Cardiac muscle cell (in vitro differentiated cells and primary cell): ENCODE results near the gene KAZN. TPM values are rescaled to one million over a fixed set of nuclear protein-coding genes. Genes with fewer than 3 reads are reported as not detected.

Experiments
- DNase-seq, 2 donors: peaks; one replicate each; pipeline versions ENCODE4 v3.0.0 to v3.0.0-alpha.2; 2010 to 2017; ENCODE audit warnings: low read depth in 1 of 2, low spot score in 1 of 2
- H3K27ac ChIP-seq: fragments of 200-600 bp; sonication (generic); 2 replicates; pipeline ENCODE4 v1.5.1; 2016
- H3K27me3 ChIP-seq: fragments of 200-600 bp; sonication (generic); 2 replicates; pipeline ENCODE4 v1.6.0; 2016; ENCODE audit warnings: control low read depth
- H3K36me3 ChIP-seq: fragments of 200-600 bp; sonication (generic); 2 replicates; pipeline ENCODE4 v1.5.1; 2016; ENCODE audit warnings: control low read depth
- H3K4me1 ChIP-seq: fragments of 200-600 bp; sonication (generic); 2 replicates; pipeline ENCODE4 v1.8.1; 2017; ENCODE audit warnings: low read depth, mild to moderate bottlenecking, mixed run types
- H3K4me3 ChIP-seq: fragments of 200-600 bp; sonication (generic); 2 replicates; pipeline ENCODE4 v1.5.1; 2016; ENCODE audit warnings: mild to moderate bottlenecking
- H3K9me3 ChIP-seq: fragments of 200-600 bp; sonication (generic); 2 replicates; pipeline ENCODE4 v1.5.1; 2017; ENCODE audit warnings: low read depth, mild to moderate bottlenecking, control low read depth
- CTCF ChIP-seq: IDR thresholded peaks from 2 replicates; pipeline ENCODE4 v1.5.1; 2012; ENCODE audit warnings: low read depth, mild to moderate bottlenecking, low read length
- polyA plus RNA-seq: library from polyadenylated mRNA; unstranded; fragments of >200 nt; fragmentation: Nextera tagmentation; extraction: Ambion mirVana; gene quantifications from 2 replicates; pipeline ENCODE4 v1.2.1, GENCODE V29; 2016
- total RNA-seq: library from RNA; depleted of rRNA; stranded (reverse); fragments of >200 nt; gene quantifications from 2 replicates; pipeline ENCODE4 v1.2.3, GENCODE V29; 2016

The KAZN gene
- total and polyA plus RNA-seq, 2 experiments from 2014 or later = 17.5 to 26.9 TPM

GRCh38 chr1:14889825-14890440 is 291.4 kb downstream of the KAZN start:
- Histone ChIP-seq H3K36me3 (no peaks in the 10 kb centered on the region), H3K9me3 (no peaks in the 10 kb centered on the region), H3K4me1 (no peaks in the 10 kb centered on the region), H3K27ac (no peak overlapping the region), H3K4me3 (no peak overlapping the region), H3K27me3 (no peaks in the 10 kb centered on the region)
- no peak for DNase-seq
- TF ChIP-seq CTCF = no peak

- H3K4me3 ChIP-seq = no peak overlapping the region
- H3K27ac ChIP-seq = no peak overlapping the region
- no peaks in the 10 kb centered on the region for H3K4me1 ChIP-seq
- TF ChIP-seq CTCF = no peak
- no peak for DNase-seq
- no peaks in the 10 kb centered on the region for H3K36me3 ChIP-seq
- H3K9me3 ChIP-seq = no peaks in the 10 kb centered on the region
- H3K27me3 ChIP-seq = no peaks in the 10 kb centered on the region
Observed at GRCh38 chr1:14891991-14892390, 293.5 kb downstream of the KAZN start.

GRCh38 chr1:14894811-14895560 is 296.5 kb downstream of the KAZN start:
- no peak overlapping the region for H3K27ac ChIP-seq
- H3K36me3 ChIP-seq = no peaks in the 10 kb centered on the region
- DNase-seq = no peak
- no peaks in the 10 kb centered on the region for H3K9me3 ChIP-seq
- no peaks in the 10 kb centered on the region for H3K27me3 ChIP-seq
- H3K4me1 ChIP-seq = no peaks in the 10 kb centered on the region
- TF ChIP-seq CTCF = no peak
- no peak overlapping the region for H3K4me3 ChIP-seq

- no peak for TF ChIP-seq CTCF
- Histone ChIP-seq H3K27ac (no peak overlapping the region), H3K36me3 (no peaks in the 10 kb centered on the region), H3K27me3 (no peaks in the 10 kb centered on the region), H3K4me1 (no peaks in the 10 kb centered on the region), H3K4me3 (no peak overlapping the region), H3K9me3 (no peaks in the 10 kb centered on the region)
- DNase-seq = no peak
Observed at GRCh38 chr1:14895727-14896126, 297.2 kb downstream of the KAZN start.

GRCh38 chr1:14896381-14897079 is 298.0 kb downstream of the KAZN start:
- peak in 1 of 2 donors; percentile 24 for DNase-seq
- no peaks in the 10 kb centered on the region for H3K27me3 ChIP-seq

More at GRCh38 chr1:14896381-14897079, 298.0 kb downstream of the KAZN start:
- H3K9me3 ChIP-seq = no peaks in the 10 kb centered on the region
- no peak overlapping the region for H3K27ac ChIP-seq
- no peak for TF ChIP-seq CTCF
- H3K4me3 ChIP-seq = no peak overlapping the region
- H3K36me3 ChIP-seq = no peaks in the 10 kb centered on the region
- no peaks in the 10 kb centered on the region for H3K4me1 ChIP-seq
